ENCODE measurements around the gene RPL29. TPM values are rescaled to one million over a fixed set of nuclear protein-coding genes. Genes with fewer than 3 reads are reported as not detected.

RPL29 gene
- total RNA-seq, 1 donor from 2014 or later, result 1,471 TPM

- Mint-ChIP-seq H3K36me3 (ENCODE audit: low read depth) (no peaks in the 10 kb centered on the region), H3K9me3 (no peaks in the 10 kb centered on the region), H3K27ac (ENCODE audit: unreplicated experiment) (no peak overlapping the region), H3K27me3 (ENCODE audit: low read depth) (no peaks in the 10 kb centered on the region), H3K4me1 (peaks cover 10% of the 10 kb centered on the region), H3K4me3 (no peak overlapping the region)
- TF ChIP-seq CTCF (conservative IDR thresholded peaks at IDR 0.05), result no peak
- no peak for DNase-seq (ENCODE audit: low read depth, low spot score)
Observed at GRCh38 chr3:52030714-52031310, 35.1 kb upstream of the RPL29 start.

GRCh38 chr3:52029535-52029934, 33.8 kb upstream of the RPL29 start:
- no peaks in the 10 kb centered on the region for H3K9me3 Mint-ChIP-seq
- peaks cover 23% of the 10 kb centered on the region for H3K4me1 Mint-ChIP-seq
- no peak for TF ChIP-seq CTCF (conservative IDR thresholded peaks at IDR 0.05)
- no peak overlapping the region for H3K4me3 Mint-ChIP-seq
- H3K27me3 Mint-ChIP-seq (ENCODE audit: low read depth), result no peaks in the 10 kb centered on the region
- no peak for DNase-seq (ENCODE audit: low read depth, low spot score)
- H3K27ac Mint-ChIP-seq (ENCODE audit: unreplicated experiment), result no peak overlapping the region
- H3K36me3 Mint-ChIP-seq (ENCODE audit: low read depth), result no peaks in the 10 kb centered on the region

- no peaks in the 10 kb centered on the region for H3K27me3 Mint-ChIP-seq (ENCODE audit: low read depth)
- H3K4me1 Mint-ChIP-seq, result peaks cover 28% of the 10 kb centered on the region
- no peak overlapping the region for H3K4me3 Mint-ChIP-seq
- no peak overlapping the region for H3K27ac Mint-ChIP-seq (ENCODE audit: unreplicated experiment)
- no peak for TF ChIP-seq CTCF (conservative IDR thresholded peaks at IDR 0.05)
- no peak for DNase-seq (ENCODE audit: low read depth, low spot score)
- no peaks in the 10 kb centered on the region for H3K9me3 Mint-ChIP-seq
- no peaks in the 10 kb centered on the region for H3K36me3 Mint-ChIP-seq (ENCODE audit: low read depth)
Observed at GRCh38 chr3:52029053-52029452, 33.4 kb upstream of the RPL29 start.

- Mint-ChIP-seq H3K9me3 (no peaks in the 10 kb centered on the region), H3K4me3 (no peak overlapping the region), H3K27me3 (ENCODE audit: low read depth) (no peaks in the 10 kb centered on the region), H3K36me3 (ENCODE audit: low read depth) (no peaks in the 10 kb centered on the region), H3K27ac (ENCODE audit: unreplicated experiment) (no peak overlapping the region), H3K4me1 (peaks cover 33% of the 10 kb centered on the region)
- no peak for TF ChIP-seq CTCF (conservative IDR thresholded peaks at IDR 0.05)
- no peak for DNase-seq (ENCODE audit: low read depth, low spot score)
Observed at GRCh38 chr3:52028572-52028971, 32.9 kb upstream of the RPL29 start.

GRCh38 chr3:52026041-52026440, 30.3 kb upstream of the RPL29 start:
- no peak for TF ChIP-seq CTCF (conservative IDR thresholded peaks at IDR 0.05)
- Mint-ChIP-seq H3K4me1 (peaks cover 45% of the 10 kb centered on the region), H3K9me3 (no peaks in the 10 kb centered on the region), H3K36me3 (ENCODE audit: low read depth) (no peaks in the 10 kb centered on the region), H3K27me3 (ENCODE audit: low read depth) (no peaks in the 10 kb centered on the region), H3K4me3 (no peak overlapping the region), H3K27ac (ENCODE audit: unreplicated experiment) (no peak overlapping the region)
- no peak for DNase-seq (ENCODE audit: low read depth, low spot score)

Measured in neural crest cell (in vitro differentiated cells).